NCI-H446 treated with DMSO at 0.1 percent for 48 hours (cell line): ENCODE results near the gene EPHB3.
A peak's percentile ranks its signal among the peaks of the same experiment; 100 is the strongest.

ENCODE experiments used
- DNase-seq: peaks from one replicate; lab custom pipeline; 2025; lab: John Stamatoyannopoulos, UW

Gene EPHB3

GRCh38 chr3:184561061-184561912, at the start of gene EPHB3:
Gene EPHB3, plus strand, starts transcription at chr3:184561785. Its CDS starts 451 bp downstream, at chr3:184562236.
- DNase-seq = peak; percentile 93

- DNase-seq = no peak
Observed at GRCh38 chr3:184512621-184513020, 49.0 kb upstream of the EPHB3 start.

GRCh38 chr3:184513276-184514170, 48.1 kb upstream of the EPHB3 start:
- peak; percentile 34 for DNase-seq

GRCh38 chr3:184514171-184514490, 47.5 kb upstream of the EPHB3 start:
- DNase-seq = no peak

DNA sequence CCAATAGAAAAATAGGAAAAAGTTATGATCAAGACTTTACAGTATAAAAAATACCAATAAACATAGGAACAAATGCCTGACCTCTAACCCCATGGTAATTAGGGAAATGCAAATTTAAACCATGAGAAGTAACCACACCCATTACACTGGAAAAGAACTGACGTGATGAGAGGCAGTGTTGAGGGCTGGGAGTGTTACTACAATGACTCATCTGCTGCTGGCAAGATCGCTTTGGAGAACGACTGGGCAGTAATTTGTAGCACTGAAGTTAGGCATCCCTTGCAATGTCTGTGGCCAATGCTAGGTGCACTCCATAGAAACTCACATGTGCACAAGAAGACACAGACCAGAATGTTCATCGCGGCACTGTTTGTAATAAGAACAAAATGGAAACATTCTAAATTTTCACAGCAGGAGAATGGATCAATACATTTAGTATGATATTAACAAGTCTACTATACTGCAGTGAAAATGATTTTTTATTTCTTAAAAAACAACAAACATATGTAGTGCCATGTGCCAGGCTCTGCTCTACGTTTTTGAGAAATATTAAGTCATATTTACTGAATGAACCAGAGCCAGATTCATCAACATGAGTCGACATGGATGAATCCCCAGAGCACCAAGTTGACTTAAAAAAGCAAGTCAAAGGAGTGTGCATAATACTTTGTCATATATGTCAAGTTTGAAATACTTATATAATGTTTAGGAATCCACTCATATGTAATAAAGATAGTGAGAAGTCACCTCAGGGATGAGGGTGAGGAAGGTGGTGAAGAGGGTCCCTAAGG, 37.6 kb upstream of the EPHB3 start:
- peak; percentile 10 for DNase-seq

- DNase-seq = no peak
Observed at GRCh38 chr3:184524981-184525336, 36.6 kb upstream of the EPHB3 start.

DNA sequence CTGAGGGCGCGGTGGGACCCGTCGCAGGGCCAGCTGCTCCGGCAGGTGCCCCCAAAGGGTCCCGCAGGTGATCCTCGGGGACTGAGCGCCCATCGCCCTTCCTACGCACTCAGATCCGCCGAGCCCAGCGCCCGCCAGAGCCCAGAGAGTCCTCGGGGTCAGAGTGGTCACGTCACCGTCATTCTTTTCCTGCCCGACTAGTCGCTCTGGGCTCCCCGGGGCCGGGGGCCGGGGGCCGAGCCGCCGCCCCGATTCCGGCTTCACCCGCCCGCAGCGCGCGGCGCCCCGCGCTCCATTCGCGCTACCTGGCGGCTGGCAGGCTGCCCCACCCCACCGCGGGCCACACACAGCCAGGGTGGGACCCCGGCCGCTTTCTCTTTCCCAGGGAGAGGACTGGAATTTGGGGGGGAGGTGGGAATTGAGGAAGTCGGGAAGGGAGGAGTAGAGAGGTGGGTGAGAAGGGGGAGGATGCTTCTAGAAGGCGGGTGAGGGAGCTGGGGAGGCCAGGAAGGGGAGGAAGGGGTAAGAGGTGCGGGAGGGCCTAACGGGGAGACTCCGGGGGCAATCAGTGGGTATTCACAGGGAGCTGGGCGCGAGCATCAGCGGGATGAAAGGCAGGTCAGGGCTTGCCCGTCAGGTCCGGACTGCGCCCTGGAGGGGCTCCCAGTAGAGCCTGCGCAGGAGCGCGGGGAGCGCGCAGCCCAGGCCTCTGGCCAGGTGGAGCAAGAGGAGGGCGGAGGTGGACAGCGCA, 36.1 kb upstream of the EPHB3 start:
- DNase-seq = no peak

- no peak for DNase-seq
Observed at GRCh38 chr3:184526088-184526433, 35.5 kb upstream of the EPHB3 start.

DNA sequence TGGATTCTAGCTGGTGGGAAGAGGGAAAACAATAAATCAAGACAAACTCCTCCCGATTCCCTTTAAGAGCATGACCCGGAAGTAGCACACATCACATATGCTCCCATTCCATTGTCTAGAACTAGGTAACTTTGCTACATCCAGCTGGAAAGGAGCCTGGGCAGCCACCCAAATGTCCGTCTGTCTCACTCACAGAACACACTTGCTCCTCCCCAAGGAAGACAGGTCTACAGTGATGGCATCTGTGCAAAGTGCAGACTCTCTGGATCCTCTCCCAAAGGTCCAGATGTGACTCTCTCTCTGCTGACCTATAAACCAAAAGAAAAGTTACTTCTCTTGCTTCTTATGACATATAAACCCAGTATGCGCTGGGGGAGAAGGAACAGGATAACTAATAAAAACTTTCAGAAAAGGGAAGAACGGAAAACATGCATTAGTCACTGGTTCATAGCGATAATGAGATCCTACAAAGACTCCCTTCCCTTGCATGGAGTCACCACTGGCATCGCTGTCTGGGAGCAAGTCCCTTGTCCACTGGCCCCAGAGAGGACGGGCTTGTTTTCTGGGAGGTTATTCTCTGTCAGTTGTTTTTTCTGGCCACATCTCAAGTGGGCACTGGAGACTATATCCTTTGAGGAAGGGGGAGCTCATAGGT, 29.8 kb upstream of the EPHB3 start:
- DNase-seq = no peak

GRCh38 chr3:184532940-184533732, 28.4 kb upstream of the EPHB3 start:
- DNase-seq = no peak

- DNase-seq = no peak
Observed at GRCh38 chr3:184537885-184538665, 23.5 kb upstream of the EPHB3 start.

GRCh38 chr3:184538666-184539431, 22.7 kb upstream of the EPHB3 start:
- no peak for DNase-seq

GRCh38 chr3:184539801-184540435, 21.7 kb upstream of the EPHB3 start:
- no peak for DNase-seq

- no peak for DNase-seq
Observed at GRCh38 chr3:184540777-184541681, 20.6 kb upstream of the EPHB3 start.

- no peak for DNase-seq
Observed at GRCh38 chr3:184541886-184542562, 19.6 kb upstream of the EPHB3 start.

GRCh38 chr3:184542577-184542976, 19.0 kb upstream of the EPHB3 start:
- no peak for DNase-seq

- no peak for DNase-seq
Observed at GRCh38 chr3:184543256-184543655, 18.3 kb upstream of the EPHB3 start.
